Measurements from ENCODE around the gene TTLL8. TPM values are rescaled to one million over a fixed set of nuclear protein-coding genes. Genes with fewer than 3 reads are reported as not detected.

The TTLL8 gene
- total RNA-seq, 1 experiment from 2014 or later = not detected

DNA sequence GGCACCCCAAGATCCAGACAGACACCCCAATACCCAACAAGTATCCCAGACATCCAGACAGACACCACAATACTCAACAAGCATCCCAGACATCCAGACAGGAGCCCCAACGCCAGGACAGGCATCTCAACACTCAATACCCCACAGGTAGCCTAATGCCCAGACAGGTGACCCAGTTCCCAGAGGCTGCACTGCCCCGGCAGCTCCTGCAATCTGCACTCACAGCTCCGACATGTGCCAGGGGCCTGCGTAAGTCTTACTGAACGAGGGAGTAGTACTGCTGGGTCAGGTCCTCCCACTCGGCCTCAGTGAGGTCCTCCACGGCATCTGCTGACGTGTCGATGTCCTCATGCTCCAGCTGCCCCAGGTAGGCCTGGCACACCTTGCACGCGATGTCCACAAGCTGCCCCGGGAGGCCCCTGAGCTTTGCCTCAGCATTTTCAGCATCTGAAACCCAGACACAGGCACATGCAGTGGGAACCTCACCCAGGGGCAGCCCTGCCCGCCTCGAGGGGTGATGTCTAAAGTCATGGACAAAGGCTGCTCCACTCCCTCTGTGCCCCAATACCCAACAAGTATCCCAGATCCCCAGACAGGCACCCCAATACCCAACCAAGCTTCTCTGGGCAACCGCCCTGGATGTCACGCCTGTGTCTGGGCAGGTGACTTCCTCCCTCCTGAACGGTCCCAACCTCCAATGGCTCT, 16.6 kb downstream of the TTLL8 start:
- Histone ChIP-seq H3K27me3 (ENCODE audit: insufficient read depth, low read length) (no peaks in the 10 kb centered on the region), H3K79me2 (ENCODE audit: insufficient read depth, low read length) (no peaks in the 10 kb centered on the region), H3K4me2 (ENCODE audit: low read length) (no peak overlapping the region), H4K20me1 (ENCODE audit: insufficient read depth) (no peaks in the 10 kb centered on the region), H3K4me3 (replicated peaks in 1 of 2; ENCODE audit: low read depth in 1 of 2, low read length in 2 of 2) (no peak overlapping the region), H3K9me3 (ENCODE audit: control insufficient read depth in 1 of 2, insufficient read depth in 1 of 2, low read depth in 1 of 2, low read length in 2 of 2) (peaks cover 0 to 16% of the 10 kb centered on the region in 2 experiments; a peak in 2 of 4 replicates), H2AFZ (ENCODE audit: low read depth, low read length, poor library complexity, severe bottlenecking) (no peak overlapping the region), H3K27ac (ENCODE audit: low read depth, low read length) (no peak overlapping the region), H3K9ac (ENCODE audit: low read length) (no peak overlapping the region), H3K36me3 (ENCODE audit: control insufficient read depth in 1 of 2, insufficient read depth in 2 of 2, low read length in 2 of 2) (no peaks in the 10 kb centered on the region), H3K4me1 (ENCODE audit: control insufficient read depth in 1 of 2, insufficient read depth in 2 of 2, low read length in 2 of 2) (no peaks in the 10 kb centered on the region), H3K9me2 (ENCODE audit: insufficient read depth) (no peaks in the 10 kb centered on the region)
- ChIA-PET RAD21 (ENCODE audit: low non-redundant PET in 1 of 2, low total read pairs in 2 of 2, uncharacterized antibody in 2 of 2, unreplicated experiment in 2 of 2) (no interaction called here), POLR2A (no interaction called here), CTCF (no interaction called here)
- no peak for TF ChIP-seq ELF1 (IDR thresholded peaks at IDR 0.05; ENCODE audit: borderline replicate concordance, low read depth)
- TF ChIP-seq POLR2A (IDR thresholded peaks at IDR 0.05; ENCODE audit: borderline replicate concordance, extremely low read depth, insufficient read depth, insufficient read length) = no peak
- TF ChIP-seq SP1 (IDR thresholded peaks at IDR 0.05; ENCODE audit: low read depth) = no peak
- no peak for TF ChIP-seq EGR1 (IDR thresholded peaks at IDR 0.05; ENCODE audit: low read depth)
- no peak for TF ChIP-seq EZH2phosphoT487 (IDR thresholded peaks at IDR 0.05; ENCODE audit: borderline replicate concordance)
- no peak for TF ChIP-seq SRF (IDR thresholded peaks at IDR 0.05; ENCODE audit: low read depth)
- TF ChIP-seq, protein P1, sequence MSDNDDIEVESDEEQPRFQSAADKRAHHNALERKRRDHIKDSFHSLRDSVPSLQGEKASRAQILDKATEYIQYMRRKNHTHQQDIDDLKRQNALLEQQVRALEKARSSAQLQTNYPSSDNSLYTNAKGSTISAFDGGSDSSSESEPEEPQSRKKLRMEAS (IDR thresholded peaks at IDR 0.05) = no peak
- TF ChIP-seq CEBPB (IDR thresholded peaks at IDR 0.05; ENCODE audit: low read depth) = no peak
- TF ChIP-seq, protein P2, sequence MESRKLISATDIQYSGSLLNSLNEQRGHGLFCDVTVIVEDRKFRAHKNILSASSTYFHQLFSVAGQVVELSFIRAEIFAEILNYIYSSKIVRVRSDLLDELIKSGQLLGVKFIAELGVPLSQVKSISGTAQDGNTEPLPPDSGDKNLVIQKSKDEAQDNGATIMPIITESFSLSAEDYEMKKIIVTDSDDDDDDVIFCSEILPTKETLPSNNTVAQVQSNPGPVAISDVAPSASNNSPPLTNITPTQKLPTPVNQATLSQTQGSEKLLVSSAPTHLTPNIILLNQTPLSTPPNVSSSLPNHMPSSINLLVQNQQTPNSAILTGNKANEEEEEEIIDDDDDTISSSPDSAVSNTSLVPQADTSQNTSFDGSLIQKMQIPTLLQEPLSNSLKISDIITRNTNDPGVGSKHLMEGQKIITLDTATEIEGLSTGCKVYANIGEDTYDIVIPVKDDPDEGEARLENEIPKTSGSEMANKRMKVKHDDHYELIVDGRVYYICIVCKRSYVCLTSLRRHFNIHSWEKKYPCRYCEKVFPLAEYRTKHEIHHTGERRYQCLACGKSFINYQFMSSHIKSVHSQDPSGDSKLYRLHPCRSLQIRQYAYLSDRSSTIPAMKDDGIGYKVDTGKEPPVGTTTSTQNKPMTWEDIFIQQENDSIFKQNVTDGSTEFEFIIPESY (IDR thresholded peaks at IDR 0.05; ENCODE audit: extremely low read depth, insufficient replicate concordance, low read length) = no peak
- BruUV-seq (replicated peaks) = no TSS peak
- intact Hi-C loops (cut with micrococcal nuclease) = no loop called here
- DNase-seq (ENCODE audit: low read depth, low spot score) (no peak), ATAC-seq (no peak)

Data from HCT116 (cell line).